ENCODE results near the gene HNRNPH1.

Gene HNRNPH1

DNA sequence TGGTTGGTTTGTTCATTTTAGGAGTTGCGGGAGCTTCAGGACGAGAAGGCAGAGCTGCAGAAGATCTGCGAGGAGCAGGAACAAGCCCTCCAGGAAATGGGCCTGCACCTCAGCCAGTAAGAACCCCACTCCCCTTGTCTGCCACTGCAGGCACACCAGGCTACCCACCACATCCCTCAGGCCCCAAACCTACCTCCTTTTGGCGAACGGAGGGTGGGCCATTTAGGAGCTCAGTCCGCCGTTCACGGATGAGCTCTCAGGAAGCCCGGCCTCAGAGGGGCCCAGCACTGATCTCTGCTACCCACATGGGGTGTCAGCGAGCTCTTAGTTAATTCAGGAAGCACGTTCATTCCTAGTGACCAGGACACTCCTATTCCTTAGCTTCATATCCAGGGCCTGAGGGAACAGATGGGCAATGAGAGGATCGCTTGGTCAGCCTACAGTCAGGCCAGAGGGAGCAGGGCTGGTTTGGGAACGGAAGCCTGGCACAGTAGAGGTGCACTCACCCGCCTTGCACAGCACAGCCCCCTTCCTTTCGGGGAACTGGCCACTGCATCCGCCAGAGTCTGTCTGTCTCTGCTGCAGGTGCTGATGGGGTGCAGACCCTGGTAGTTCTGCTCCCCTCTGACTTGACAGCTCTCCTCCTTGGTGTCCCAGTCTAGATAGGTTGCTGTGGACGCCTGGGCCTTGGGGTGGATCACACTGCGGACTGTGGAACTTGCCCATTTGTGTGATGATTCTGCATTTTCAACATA, 21.4 kb downstream of the HNRNPH1 start:
- H3K4me3 ChIP-seq (ENCODE audit: low read length), result no peak overlapping the region
- H3K9me2 ChIP-seq (replicated peaks; ENCODE audit: control insufficient read depth, low read length), result no peaks in the 10 kb centered on the region
- H4K20me1 ChIP-seq (ENCODE audit: control insufficient read depth, insufficient read depth, low read depth, low read length), result no peaks in the 10 kb centered on the region
- H3K27ac ChIP-seq (ENCODE audit: low read depth, low read length), result no peak overlapping the region
- no peak overlapping the region for H3K4me2 ChIP-seq (ENCODE audit: low read length)
- H3K9me3 ChIP-seq (ENCODE audit: control insufficient read depth, insufficient read depth, low read length), result no peaks in the 10 kb centered on the region
- no peaks in the 10 kb centered on the region for H3K79me2 ChIP-seq (ENCODE audit: control insufficient read depth, low read length)
- peaks cover 54% of the 10 kb centered on the region for H3K36me3 ChIP-seq (ENCODE audit: control insufficient read depth, low read length)
- peaks cover 5% of the 10 kb centered on the region; the same call in 1 of the 2 replicates for H3F3A ChIP-seq (ENCODE audit: control insufficient read depth, insufficient read depth)
- H3K27me3 ChIP-seq (ENCODE audit: control insufficient read depth, low read length), result no peaks in the 10 kb centered on the region
- H3K4me1 ChIP-seq (ENCODE audit: control insufficient read depth, low read length), result no peaks in the 10 kb centered on the region
- TF ChIP-seq EZH2phosphoT487 (IDR thresholded peaks at IDR 0.05; ENCODE audit: borderline replicate concordance, low read length) (no peak), CTCF (IDR thresholded peaks at IDR 0.05; ENCODE audit: low read depth, low read length, poor library complexity, severe bottlenecking) (no peak)

DNA sequence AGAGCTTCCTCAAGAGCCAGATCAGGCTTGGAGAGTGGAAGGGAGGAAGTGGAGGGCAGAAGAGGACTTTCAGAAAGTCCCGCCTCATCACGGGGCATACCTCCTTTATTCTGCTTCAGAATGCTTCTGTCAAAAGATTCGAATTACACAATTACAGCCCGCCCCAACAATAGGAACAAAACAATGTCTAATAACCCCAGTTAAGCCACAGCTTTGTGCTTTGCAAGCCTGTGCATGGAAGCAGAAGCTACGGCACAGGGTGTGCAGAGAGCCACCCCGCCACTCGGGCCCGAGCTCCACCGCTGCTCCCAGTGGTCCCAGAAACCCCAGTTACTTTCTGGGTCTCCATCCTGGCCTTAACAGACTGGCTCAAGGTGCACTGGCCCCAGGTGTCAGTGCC, 23.5 kb downstream of the HNRNPH1 start:
- H3K36me3 ChIP-seq (ENCODE audit: control insufficient read depth, low read length), result peaks cover 50% of the 10 kb centered on the region
- no peak overlapping the region for H3K4me2 ChIP-seq (ENCODE audit: low read length)
- H3F3A ChIP-seq (ENCODE audit: control insufficient read depth, insufficient read depth), result no peaks in the 10 kb centered on the region
- H3K27me3 ChIP-seq (ENCODE audit: control insufficient read depth, low read length), result no peaks in the 10 kb centered on the region
- no peaks in the 10 kb centered on the region for H3K79me2 ChIP-seq (ENCODE audit: control insufficient read depth, low read length)
- no peaks in the 10 kb centered on the region for H4K20me1 ChIP-seq (ENCODE audit: control insufficient read depth, insufficient read depth, low read depth, low read length)
- no peaks in the 10 kb centered on the region for H3K9me3 ChIP-seq (ENCODE audit: control insufficient read depth, insufficient read depth, low read length)
- no peaks in the 10 kb centered on the region for H3K4me1 ChIP-seq (ENCODE audit: control insufficient read depth, low read length)
- TF ChIP-seq CTCF (IDR thresholded peaks at IDR 0.05; ENCODE audit: low read depth, low read length, poor library complexity, severe bottlenecking) (no peak), EZH2phosphoT487 (IDR thresholded peaks at IDR 0.05; ENCODE audit: borderline replicate concordance, low read length) (no peak)
- no peak overlapping the region for H3K4me3 ChIP-seq (ENCODE audit: low read length)
- no peaks in the 10 kb centered on the region for H3K9me2 ChIP-seq (replicated peaks; ENCODE audit: control insufficient read depth, low read length)
- H3K27ac ChIP-seq (ENCODE audit: low read depth, low read length), result no peak overlapping the region

- Histone ChIP-seq H3K9me3 (ENCODE audit: control insufficient read depth, insufficient read depth, low read length) (no peaks in the 10 kb centered on the region), H3F3A (ENCODE audit: control insufficient read depth, insufficient read depth) (no peaks in the 10 kb centered on the region), H3K79me2 (ENCODE audit: control insufficient read depth, low read length) (no peaks in the 10 kb centered on the region), H3K36me3 (ENCODE audit: control insufficient read depth, low read length) (peaks cover 54% of the 10 kb centered on the region), H3K4me1 (ENCODE audit: control insufficient read depth, low read length) (no peaks in the 10 kb centered on the region), H3K9me2 (replicated peaks; ENCODE audit: control insufficient read depth, low read length) (no peaks in the 10 kb centered on the region), H3K4me2 (ENCODE audit: low read length) (no peak overlapping the region), H3K27me3 (ENCODE audit: control insufficient read depth, low read length) (no peaks in the 10 kb centered on the region), H4K20me1 (ENCODE audit: control insufficient read depth, insufficient read depth, low read depth, low read length) (no peaks in the 10 kb centered on the region), H3K27ac (ENCODE audit: low read depth, low read length) (no peak overlapping the region), H3K4me3 (ENCODE audit: low read length) (no peak overlapping the region)
- TF ChIP-seq EZH2phosphoT487 (IDR thresholded peaks at IDR 0.05; ENCODE audit: borderline replicate concordance, low read length) (no peak), CTCF (IDR thresholded peaks at IDR 0.05; ENCODE audit: low read depth, low read length, poor library complexity, severe bottlenecking) (no peak)
Observed at GRCh38 chr5:179599566-179599965, 23.9 kb downstream of the HNRNPH1 start.
